Brain microvascular endothelial cell (primary cell): ENCODE data around the gene EFCAB11.

Experiments
- DNase-seq: peaks from one replicate; pipeline ENCODE4 v3.0.0-alpha.2; 2020
- H3K27ac ChIP-seq: fragments of 250-450 bp; sonication (Bioruptor Pico); 2 replicates; pipeline ENCODE4 v1.5.1; 2020; ENCODE audit warnings: mild to moderate bottlenecking, moderate library complexity
- H3K27me3 ChIP-seq: fragments of 250-450 bp; sonication (Bioruptor Pico); replicated peaks from 2 replicates; pipeline ENCODE4 v1.5.1; 2020; ENCODE audit warnings: mild to moderate bottlenecking
- H3K36me3 ChIP-seq: fragments of 250-450 bp; sonication (Bioruptor Pico); replicated peaks from 2 replicates; pipeline ENCODE4 v1.5.1; 2020; ENCODE audit warnings: mild to moderate bottlenecking
- H3K4me3 ChIP-seq: 2 replicates; pipeline ENCODE4 v1.5.1; 2011; ENCODE audit warnings: low read depth, mild to moderate bottlenecking, control low read depth, low read length, moderate library complexity
- CTCF ChIP-seq: IDR thresholded peaks from 2 replicates; pipeline ENCODE4 v1.5.1; 2011; ENCODE audit warnings: low read depth, mild to moderate bottlenecking, moderate library complexity, low read length, control low read depth, inconsistent platforms; ENCODE audit errors: missing control alignments
- in situ Hi-C: cut with HindIII; loops from 2 replicates; pipeline ENCODE4 v1.10.0; 2017; ENCODE audit warnings: low sequenced_read_pairs, low pct_ligation_motif_present

The EFCAB11 gene

GRCh38 chr14:89811954-89812575, 142.5 kb downstream of the EFCAB11 start:
- no peaks in the 10 kb centered on the region for H3K36me3 ChIP-seq
- peak overlapping the region; percentile 98 for H3K27ac ChIP-seq
- no peak overlapping the region for H3K4me3 ChIP-seq
- no peak for DNase-seq
- in situ Hi-C loops = no loop called here
- TF ChIP-seq CTCF = no peak
- no peaks in the 10 kb centered on the region for H3K27me3 ChIP-seq

- H3K27me3 ChIP-seq = no peaks in the 10 kb centered on the region
- in situ Hi-C loops = no loop called here
- no peaks in the 10 kb centered on the region for H3K36me3 ChIP-seq
- no peak for TF ChIP-seq CTCF
- H3K27ac ChIP-seq = no peak overlapping the region
- H3K4me3 ChIP-seq = no peak overlapping the region
- no peak for DNase-seq
Observed at GRCh38 chr14:89810101-89810500, 144.4 kb downstream of the EFCAB11 start.

GRCh38 chr14:89807892-89808291, 146.6 kb downstream of the EFCAB11 start:
- no peaks in the 10 kb centered on the region for H3K36me3 ChIP-seq
- no peak for DNase-seq
- no peak overlapping the region for H3K27ac ChIP-seq
- TF ChIP-seq CTCF = no peak
- no peak overlapping the region for H3K4me3 ChIP-seq
- in situ Hi-C loops = no loop called here
- H3K27me3 ChIP-seq = no peaks in the 10 kb centered on the region

GRCh38 chr14:89807151-89807550, 147.4 kb downstream of the EFCAB11 start:
- in situ Hi-C loops = no loop called here
- no peaks in the 10 kb centered on the region for H3K27me3 ChIP-seq
- no peak overlapping the region for H3K27ac ChIP-seq
- no peak for DNase-seq
- no peak overlapping the region for H3K4me3 ChIP-seq
- H3K36me3 ChIP-seq = no peaks in the 10 kb centered on the region
- no peak for TF ChIP-seq CTCF

- in situ Hi-C loops = no loop called here
- Histone ChIP-seq H3K4me3 (no peak overlapping the region), H3K27ac (no peak overlapping the region), H3K27me3 (no peaks in the 10 kb centered on the region), H3K36me3 (no peaks in the 10 kb centered on the region)
- no peak for TF ChIP-seq CTCF
- no peak for DNase-seq
Observed at GRCh38 chr14:89806451-89806850, 148.1 kb downstream of the EFCAB11 start.

GRCh38 chr14:89805501-89805900, 149.0 kb downstream of the EFCAB11 start:
- in situ Hi-C loops = no loop called here
- Histone ChIP-seq H3K4me3 (no peak overlapping the region), H3K27ac (no peak overlapping the region), H3K36me3 (no peaks in the 10 kb centered on the region), H3K27me3 (no peaks in the 10 kb centered on the region)
- DNase-seq = peak; percentile 12
- TF ChIP-seq CTCF = no peak
